Hepatocyte (in vitro differentiated cells): ENCODE data around the gene MCL1.

Experiments used
- CTCF ChIP-seq: fragments of 200-600 bp; sonication (generic); IDR thresholded peaks from 2 replicates; pipeline ENCODE4 v1.5.1; 2016; ENCODE audit warnings: antibody characterized with exemption, mild to moderate bottlenecking; ENCODE audit not compliant: poor library complexity
- EZH2 ChIP-seq: fragments of 200-600 bp; sonication (generic); IDR thresholded peaks from 2 replicates; pipeline ENCODE4 v1.6.1; 2016; ENCODE audit warnings: antibody characterized with exemption, mild to moderate bottlenecking, borderline replicate concordance
- EZH2phosphoT487 ChIP-seq: fragments of 200-600 bp; sonication (generic); IDR thresholded peaks from one replicate; pipeline ENCODE4 v1.6.1; 2018; ENCODE audit warnings: antibody characterized with exemption, mild to moderate bottlenecking, low read depth, moderate library complexity; ENCODE audit not compliant: unreplicated experiment, severe bottlenecking

- no peak for TF ChIP-seq CTCF
- TF ChIP-seq EZH2 = no peak
- no peak for TF ChIP-seq EZH2phosphoT487
Measured at GRCh38 chr1:150628766-150629114, 49.3 kb upstream of the MCL1 start.
